MCF 10A (cell line): ENCODE measurements around the gene GARIN5A. TPM values are rescaled to one million over a fixed set of nuclear protein-coding genes. Genes with fewer than 3 reads are reported as not detected.
A peak's percentile ranks its signal among the peaks of the same experiment; 100 is the strongest.

Experiments used
- BruUV-seq: library from RNA; stranded (reverse); fragments of 400-500 nt; replicated peaks from 2 replicates; lab custom pipeline; 2021; lab: Mats Ljungman, UMichigan
- CTCF ChIA-PET: fragments of 300-600 bp; sonication (Branson Sonifier 250); formaldehyde crosslinking; extraction: SDS; loops from one replicate; lab custom pipeline; 2021; ENCODE audit warnings: antibody characterized with exemption, inconsistent platforms; lab: Yijun Ruan, JAX
- POLR2A ChIA-PET: fragments of 300-600, 350-650 bp; sonication (Branson Sonifier 250); formaldehyde crosslinking; extraction: SDS; loops from one replicate; lab custom pipeline; 2020; ENCODE audit warnings: antibody characterized with exemption, inconsistent platforms; lab: Yijun Ruan, JAX
- DNase-seq: peaks from one replicate; pipeline ENCODE4 v3.0.0-alpha.2; 2018; ENCODE audit not compliant: unreplicated experiment
- H3K27ac Mint-ChIP-seq: one replicate; pipeline ENCODE4 v1.8.0; 2022; ENCODE audit warnings: mild to moderate bottlenecking, low read depth, mixed read lengths; ENCODE audit not compliant: unreplicated experiment
- H3K27me3 Mint-ChIP-seq: one replicate; pipeline ENCODE4 v1.8.0; 2022; ENCODE audit warnings: mixed read lengths; ENCODE audit not compliant: insufficient read depth, unreplicated experiment
- H3K36me3 Mint-ChIP-seq: one replicate; pipeline ENCODE4 v1.8.0; 2022; ENCODE audit warnings: mild to moderate bottlenecking, moderate library complexity, mixed read lengths; ENCODE audit not compliant: insufficient read depth, unreplicated experiment
- H3K4me1 Mint-ChIP-seq: one replicate; pipeline ENCODE4 v1.8.0; 2022; ENCODE audit warnings: mixed read lengths; ENCODE audit not compliant: insufficient read depth, unreplicated experiment
- H3K4me3 Mint-ChIP-seq: one replicate; pipeline ENCODE4 v1.8.0; 2022; ENCODE audit warnings: mild to moderate bottlenecking, moderate library complexity, mixed read lengths; ENCODE audit not compliant: unreplicated experiment
- H3K9me3 Mint-ChIP-seq: one replicate; pipeline ENCODE4 v1.8.0; 2022; ENCODE audit warnings: mixed read lengths; ENCODE audit not compliant: unreplicated experiment
- CTCF ChIP-seq: fragments of 200-600 bp; IDR thresholded peaks from one replicate; pipeline ENCODE4 v1.8.0; 2022; ENCODE audit warnings: antibody characterized with exemption, mild to moderate bottlenecking; ENCODE audit not compliant: unreplicated experiment
- intact Hi-C: fragments of 100-400 bp; cut with micrococcal nuclease; formaldehyde crosslinking; loops from 2 replicates; pipeline ENCODE4 v1.14.1; 2022
- total RNA-seq: library from RNA; stranded (reverse); gene quantifications from 2 replicates; pipeline ENCODE4 v1.2.3, GENCODE V29; 2022

GARIN5A gene
- total RNA-seq, 1 experiment from 2014 or later = 1.5 TPM

GRCh38 chr19:50468818-50469217 is 7.8 kb downstream of the GARIN5A start:
- Mint-ChIP-seq H3K4me3 (no peak overlapping the region), H3K27ac (peak overlapping the region; percentile 10), H3K9me3 (no peaks in the 10 kb centered on the region), H3K4me1 (no peaks in the 10 kb centered on the region), H3K27me3 (no peaks in the 10 kb centered on the region), H3K36me3 (no peaks in the 10 kb centered on the region)
- no TSS peak for BruUV-seq
- POLR2A ChIA-PET = no interaction called here
- DNase-seq = no peak
- TF ChIP-seq CTCF = no peak
- intact Hi-C loops = no loop called here
- CTCF ChIA-PET = no interaction called here

- POLR2A ChIA-PET = interaction anchor here (1.3 kb wide), 1 partner anchor 84 kb away, joined by 3 read pairs; the partner anchor contains the start of gene POLD1
- BruUV-seq = no TSS peak
- CTCF ChIA-PET = no interaction called here
Observed at GRCh38 chr19:50467566-50467965, 9.1 kb downstream of the GARIN5A start.

GRCh38 chr19:50466706-50467039 is 10.0 kb downstream of the GARIN5A start:
- intact Hi-C loops = no loop called here
- no peak overlapping the region for H3K27ac Mint-ChIP-seq
- POLR2A ChIA-PET = interaction anchor here (1.3 kb wide), 1 partner anchor 83 kb away, joined by 3 read pairs; the partner anchor contains the start of gene POLD1
- TF ChIP-seq CTCF = no peak
- no peaks in the 10 kb centered on the region for H3K36me3 Mint-ChIP-seq
- CTCF ChIA-PET = interaction anchor here (0.6 to 1.8 kb wide), 5 partner anchors 63 to 518 kb away, joined by 3 to 6 read pairs (median 3); no protein-coding TSS in a partner anchor
- H3K9me3 Mint-ChIP-seq = no peaks in the 10 kb centered on the region
- DNase-seq = no peak
- no peaks in the 10 kb centered on the region for H3K4me1 Mint-ChIP-seq
- H3K27me3 Mint-ChIP-seq = no peaks in the 10 kb centered on the region
- BruUV-seq = no TSS peak
- H3K4me3 Mint-ChIP-seq = no peak overlapping the region

More at GRCh38 chr19:50467566-50467965, 9.1 kb downstream of the GARIN5A start:
- TF ChIP-seq CTCF = no peak
- no peaks in the 10 kb centered on the region for H3K27me3 Mint-ChIP-seq
- intact Hi-C loops = no loop called here
- no peaks in the 10 kb centered on the region for H3K36me3 Mint-ChIP-seq
- DNase-seq = no peak
- no peak overlapping the region for H3K27ac Mint-ChIP-seq
- no peaks in the 10 kb centered on the region for H3K4me1 Mint-ChIP-seq
- no peak overlapping the region for H3K4me3 Mint-ChIP-seq
- no peaks in the 10 kb centered on the region for H3K9me3 Mint-ChIP-seq

- intact Hi-C loops = no loop called here
- Mint-ChIP-seq H3K4me3 (no peak overlapping the region), H3K27me3 (no peaks in the 10 kb centered on the region), H3K4me1 (no peaks in the 10 kb centered on the region), H3K27ac (no peak overlapping the region), H3K36me3 (no peaks in the 10 kb centered on the region), H3K9me3 (no peaks in the 10 kb centered on the region)
- POLR2A ChIA-PET = interaction anchor here (1.3 kb wide), 1 partner anchor 82 kb away, joined by 3 read pairs; the partner anchor contains the start of gene POLD1
- TF ChIP-seq CTCF = no peak
- DNase-seq = no peak
- no TSS peak for BruUV-seq
- CTCF ChIA-PET = interaction anchor here (0.6 to 1.8 kb wide), 6 partner anchors 50 to 456 kb away, joined by 3 to 6 read pairs (median 3); no protein-coding TSS in a partner anchor
Observed at GRCh38 chr19:50465986-50466705, 10.5 kb downstream of the GARIN5A start.
